GM15510 (cell line): Measurements from ENCODE around the gene RNF208.

ENCODE experiments used
- POLR2A ChIP-seq: IDR thresholded peaks from 3 replicates; pipeline ENCODE4 v1.6.1; 2011; ENCODE audit warnings: borderline replicate concordance; ENCODE audit not compliant: insufficient read length; ENCODE audit errors: extremely low read depth

The RNF208 gene

GRCh38 chr9:137242269-137243203 lies 20.5 kb upstream of the RNF208 start:
- TF ChIP-seq POLR2A = no peak

DNA sequence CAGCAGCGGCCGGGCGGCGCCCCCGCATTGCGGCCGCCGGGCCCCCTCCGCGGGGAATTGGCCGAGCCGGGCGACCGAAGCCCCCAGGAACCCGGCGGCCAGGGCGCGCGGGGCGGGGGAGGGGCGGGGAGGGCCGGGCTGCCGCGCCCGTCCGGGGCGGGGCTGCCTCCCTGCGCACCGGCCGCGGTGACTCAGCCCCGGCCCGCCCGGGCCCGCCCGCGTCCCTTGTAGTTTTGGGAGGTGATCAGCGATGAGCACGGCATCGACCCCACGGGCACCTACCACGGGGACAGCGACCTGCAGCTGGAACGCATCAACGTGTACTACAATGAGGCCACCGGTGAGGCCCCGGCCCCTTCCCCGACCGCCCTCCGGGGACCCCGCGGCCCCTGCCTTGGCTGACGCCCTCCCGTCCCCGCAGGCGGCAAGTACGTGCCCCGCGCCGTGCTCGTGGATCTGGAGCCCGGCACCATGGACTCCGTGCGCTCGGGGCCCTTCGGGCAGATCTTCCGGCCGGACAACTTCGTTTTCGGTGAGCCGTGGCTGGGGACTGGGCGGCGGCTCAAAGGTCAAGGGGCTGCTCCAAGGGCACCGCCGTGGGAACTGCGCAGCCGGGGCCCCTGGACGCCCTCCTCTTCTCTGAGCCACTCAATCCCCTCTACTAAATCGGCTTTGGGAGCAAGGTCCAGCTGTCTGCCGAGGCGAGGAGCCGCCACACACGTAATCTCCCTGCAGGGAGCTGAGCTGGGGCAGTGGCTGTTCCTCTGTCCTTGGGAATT lies 19.6 kb upstream of the RNF208 start:
- TF ChIP-seq POLR2A = no peak

- peak; percentile 100 for TF ChIP-seq POLR2A
These were observed 18.9 kb upstream of the RNF208 start, which contains the start of gene TUBB4B for GRCh38 chr9:137240841-137241489. Gene TUBB4B, plus strand, starts transcription at chr9:137241287. Its CDS starts 74 bp downstream, at chr9:137241361.

GRCh38 chr9:137240318-137240840 lies 18.3 kb upstream of the RNF208 start:
- peak; percentile 68 for TF ChIP-seq POLR2A

DNA sequence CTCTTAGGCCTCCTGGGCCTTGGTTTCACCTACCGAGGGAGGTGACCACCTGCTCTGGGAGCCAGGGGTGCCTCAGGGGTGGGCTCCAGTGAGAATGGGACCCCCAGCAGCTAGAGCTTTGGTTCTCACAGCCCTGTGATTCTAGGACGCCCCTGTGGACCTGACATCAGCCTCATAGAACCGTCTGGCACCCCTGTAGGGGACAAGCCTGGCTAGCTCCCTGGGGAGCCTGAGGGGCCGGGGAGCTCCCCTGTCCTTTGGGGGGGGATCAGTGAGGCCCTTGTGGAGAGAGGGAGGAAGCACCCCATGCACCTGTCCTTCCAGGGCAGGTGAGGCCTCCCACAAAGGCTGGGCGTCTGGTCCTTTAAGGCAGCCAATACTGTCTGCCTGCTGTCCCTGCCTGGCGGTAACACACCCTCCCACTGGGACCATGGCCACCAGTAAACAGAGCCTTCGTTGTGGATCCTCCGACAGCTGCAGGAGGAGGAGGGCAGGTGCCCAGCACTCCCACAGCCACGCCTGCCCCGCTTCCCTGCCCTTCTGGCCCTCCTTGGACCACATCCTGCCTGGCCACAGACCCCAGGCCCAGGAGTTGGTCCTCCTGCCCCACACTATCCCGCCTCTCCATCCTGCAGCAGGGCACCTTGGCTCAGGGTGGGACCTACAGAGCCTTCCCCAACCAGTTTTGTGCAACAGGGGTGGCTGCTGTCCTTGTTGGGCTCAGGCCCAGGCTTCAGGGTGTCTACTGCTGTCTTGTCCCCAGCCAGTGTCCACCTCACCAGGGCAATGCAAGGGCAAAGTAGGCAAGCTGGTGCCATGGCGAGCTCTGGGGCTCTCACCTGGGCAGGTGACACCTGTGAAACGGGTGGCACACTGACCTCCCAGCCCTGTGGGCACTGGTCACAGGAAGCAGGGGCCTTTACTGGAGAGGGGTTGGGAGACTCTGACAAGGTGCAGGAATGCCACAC lies 16.0 kb upstream of the RNF208 start:
- no peak for TF ChIP-seq POLR2A

GRCh38 chr9:137236936-137237421 lies 14.9 kb upstream of the RNF208 start:
- TF ChIP-seq POLR2A = no peak

DNA sequence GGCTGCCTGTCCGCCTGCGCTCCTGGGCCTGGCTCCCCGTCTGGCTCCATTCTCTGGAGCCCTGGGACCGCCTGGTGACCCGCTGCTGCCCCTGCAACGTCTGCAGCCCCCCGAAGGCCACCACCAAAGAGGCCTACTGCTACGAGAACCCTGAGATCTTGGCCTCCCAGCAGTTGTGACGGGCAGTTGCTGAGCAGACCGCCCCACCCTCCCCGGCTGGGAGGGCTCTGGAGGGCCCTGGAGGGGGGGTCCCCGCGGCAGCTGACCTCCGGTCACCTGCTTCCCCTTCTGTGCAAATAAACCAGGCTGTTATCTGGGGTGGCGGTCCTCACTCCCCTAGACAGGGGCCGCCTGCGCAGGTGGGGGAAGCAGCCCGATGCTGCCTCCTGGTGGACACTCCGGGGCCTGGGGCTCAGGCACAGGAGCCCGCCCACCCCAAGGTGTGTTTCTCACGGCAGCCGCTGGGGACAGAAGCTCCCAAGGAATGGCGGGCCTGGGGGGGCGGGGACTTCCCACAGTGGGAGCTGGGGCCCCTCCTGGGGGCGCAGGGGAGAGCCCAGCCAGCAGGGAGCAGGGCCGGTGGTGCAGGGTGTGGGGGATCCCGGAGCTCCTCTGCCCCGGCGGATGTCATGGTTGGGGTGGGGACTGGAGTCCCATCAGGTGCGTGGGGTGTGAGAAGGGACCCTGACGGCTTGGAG lies 14.3 kb upstream of the RNF208 start:
- TF ChIP-seq POLR2A = peak; percentile 26

- no peak for TF ChIP-seq POLR2A
These were observed 13.6 kb upstream of the RNF208 start for GRCh38 chr9:137235424-137236237.

- no peak for TF ChIP-seq POLR2A
These were observed 12.9 kb upstream of the RNF208 start for GRCh38 chr9:137234758-137235423.

- TF ChIP-seq POLR2A = no peak
These were observed 12.1 kb upstream of the RNF208 start for GRCh38 chr9:137234055-137234697.
